Measurements from ENCODE around the gene CS.

GRCh38 chr12:56308714-56309113 lies 8.6 kb upstream of the CS start:
- TF ChIP-seq CTCF (IDR thresholded peaks at IDR 0.05; ENCODE audit: low read depth, low read length, poor library complexity, severe bottlenecking) (no peak), EZH2phosphoT487 (IDR thresholded peaks at IDR 0.05; ENCODE audit: borderline replicate concordance, low read length) (no peak)
